ENCODE results near the gene DDX4.

DDX4 gene

DNA sequence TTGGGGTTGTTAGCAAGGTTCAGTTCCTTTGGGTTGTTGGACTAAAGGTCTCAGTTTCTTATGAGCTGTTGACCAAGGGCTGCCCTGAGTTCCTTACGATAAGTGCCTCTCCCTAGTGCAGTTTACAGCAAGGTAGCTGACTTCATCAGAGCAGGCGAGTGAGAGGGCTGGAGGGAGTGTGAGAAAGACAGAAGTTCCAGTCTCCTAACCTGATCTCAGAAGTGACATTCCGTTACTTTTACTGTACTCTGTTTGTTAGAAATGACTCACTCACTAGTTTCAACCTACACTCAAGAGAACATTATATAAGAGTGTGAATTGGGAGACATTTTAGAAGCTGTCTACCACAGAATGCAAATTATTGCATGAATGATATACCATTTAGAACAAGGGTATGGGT lies 92.1 kb downstream of the DDX4 start:
- DNase-seq, result no peak

DNA sequence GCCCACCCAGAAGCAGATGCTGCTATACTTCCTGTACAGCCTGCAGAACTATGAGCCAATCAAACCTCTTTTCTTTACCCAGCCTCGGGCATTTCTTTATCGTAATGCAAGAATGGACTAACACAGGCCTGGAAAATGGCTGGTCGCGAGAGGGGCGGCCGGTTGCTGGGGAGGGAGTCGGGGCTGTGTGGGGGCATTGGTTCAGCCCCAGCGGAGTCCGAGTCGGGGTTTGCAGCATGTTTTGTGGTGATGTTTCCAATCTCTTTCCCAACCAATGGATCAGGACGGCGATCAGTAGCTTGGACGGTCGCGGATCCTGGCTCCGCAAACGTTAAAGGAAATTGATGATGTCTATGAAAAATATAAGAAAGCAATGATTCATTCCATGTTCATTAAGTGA lies 94.6 kb downstream of the DDX4 start:
- DNase-seq, result no peak

GRCh38 chr5:55836191-55836590 lies 98.3 kb downstream of the DDX4 start:
- DNase-seq, result no peak

DNA sequence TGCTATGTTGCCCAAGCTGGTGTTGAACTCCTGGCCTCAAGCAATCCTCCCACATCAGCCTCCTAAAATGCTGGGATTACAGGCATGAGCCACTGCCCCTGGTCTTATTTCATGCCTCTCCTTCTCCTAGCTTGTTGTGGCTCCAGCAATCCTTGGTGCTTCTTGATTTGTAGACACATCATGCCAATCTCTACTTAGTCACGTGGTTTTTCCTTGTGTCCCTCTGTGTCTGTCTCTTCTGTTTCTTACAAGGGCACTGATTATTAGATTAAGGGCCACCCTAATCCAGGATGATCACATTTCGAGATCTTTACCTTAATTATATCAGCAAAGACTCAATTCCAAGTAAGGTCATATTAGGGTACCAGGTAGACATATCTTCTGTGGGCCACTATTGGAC lies 104.1 kb downstream of the DDX4 start:
- DNase-seq, result no peak

GRCh38 chr5:55847837-55848236 lies 110.0 kb downstream of the DDX4 start:
- no peak for DNase-seq

DNA sequence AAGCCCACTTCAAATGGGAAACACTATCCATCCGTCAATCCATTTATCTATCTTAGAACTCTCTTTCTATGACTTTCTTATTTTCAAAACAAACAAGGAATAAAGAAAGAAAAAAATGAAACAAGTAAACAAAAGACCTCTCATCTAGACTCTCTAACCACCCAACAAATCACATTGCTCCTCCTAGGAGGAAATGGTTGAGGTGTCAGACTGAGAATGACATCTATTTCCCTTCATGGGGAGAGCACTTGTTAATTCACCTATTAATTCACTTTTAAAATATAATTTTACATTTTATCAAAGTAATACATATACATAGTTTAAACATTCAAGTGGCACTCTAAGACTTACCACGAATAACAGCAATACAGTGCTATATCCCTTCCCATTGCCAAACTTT lies 110.9 kb downstream of the DDX4 start:
- no peak for DNase-seq

DNA sequence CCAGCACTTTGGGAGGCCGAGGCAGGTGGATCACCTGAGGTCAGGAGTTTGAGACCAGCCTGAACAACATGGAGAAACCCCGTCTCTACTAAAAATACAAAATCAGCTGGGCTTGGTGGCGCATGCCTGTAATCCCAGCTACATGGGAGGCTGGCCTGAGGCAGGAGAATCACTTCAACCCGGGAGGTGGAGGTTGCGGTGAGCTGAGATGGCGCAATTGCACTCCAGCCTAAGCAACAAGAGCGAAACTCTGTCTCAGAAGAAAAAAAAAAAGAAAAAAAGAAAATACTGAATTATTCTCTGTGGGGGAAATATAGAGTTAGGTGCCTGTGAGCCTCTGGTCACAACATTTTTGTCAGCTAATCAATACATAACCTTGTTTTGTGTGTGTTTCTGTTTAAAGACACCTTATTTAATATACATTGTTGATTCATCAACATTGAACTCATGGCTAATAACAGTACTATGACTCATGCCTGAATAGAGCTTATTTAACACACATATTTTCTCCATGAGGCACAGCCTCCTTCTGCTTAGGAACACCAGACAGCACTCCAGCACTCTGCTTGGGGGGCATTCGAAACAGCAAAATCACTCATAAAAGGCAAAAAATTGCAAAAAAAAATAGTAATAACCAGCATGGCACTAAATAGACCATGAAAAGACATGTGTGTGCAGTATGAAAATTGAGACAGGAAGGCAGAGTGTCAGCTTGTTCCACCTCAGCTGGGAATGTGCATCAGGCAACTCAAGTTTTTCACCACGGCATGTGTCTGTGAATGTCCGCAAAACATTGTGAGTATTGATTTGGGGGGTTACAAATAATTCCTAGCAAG lies 113.2 kb downstream of the DDX4 start, which contains the start of gene IL31RA:
Gene IL31RA, plus strand, starts transcription at position 519 of the 836 bp plus-strand sequence. Its CDS starts 214 bp downstream, at position 733.
- no peak for DNase-seq

- DNase-seq, result no peak
These were observed 113.8 kb downstream of the DDX4 start for GRCh38 chr5:55851675-55851979.

DNA sequence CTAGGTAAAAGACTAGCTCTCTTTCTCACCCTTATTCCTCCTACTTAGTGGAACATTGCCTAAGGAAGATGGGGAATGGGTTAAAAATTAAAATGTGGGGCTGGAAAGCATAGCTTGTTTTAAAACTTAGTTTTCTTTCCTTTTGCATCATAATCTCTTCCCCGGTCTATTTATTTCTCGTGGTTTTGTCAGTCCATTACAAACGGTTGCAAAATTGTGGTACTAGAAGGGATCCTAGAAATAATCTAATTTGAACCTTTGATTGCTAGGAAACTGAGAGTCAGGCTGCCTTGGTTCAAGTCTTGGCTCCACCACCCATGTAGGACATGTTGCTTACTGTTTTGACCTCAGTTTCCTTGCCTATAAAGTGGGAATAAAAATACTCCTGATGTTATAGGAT lies 114.6 kb downstream of the DDX4 start:
- no peak for DNase-seq

DNA sequence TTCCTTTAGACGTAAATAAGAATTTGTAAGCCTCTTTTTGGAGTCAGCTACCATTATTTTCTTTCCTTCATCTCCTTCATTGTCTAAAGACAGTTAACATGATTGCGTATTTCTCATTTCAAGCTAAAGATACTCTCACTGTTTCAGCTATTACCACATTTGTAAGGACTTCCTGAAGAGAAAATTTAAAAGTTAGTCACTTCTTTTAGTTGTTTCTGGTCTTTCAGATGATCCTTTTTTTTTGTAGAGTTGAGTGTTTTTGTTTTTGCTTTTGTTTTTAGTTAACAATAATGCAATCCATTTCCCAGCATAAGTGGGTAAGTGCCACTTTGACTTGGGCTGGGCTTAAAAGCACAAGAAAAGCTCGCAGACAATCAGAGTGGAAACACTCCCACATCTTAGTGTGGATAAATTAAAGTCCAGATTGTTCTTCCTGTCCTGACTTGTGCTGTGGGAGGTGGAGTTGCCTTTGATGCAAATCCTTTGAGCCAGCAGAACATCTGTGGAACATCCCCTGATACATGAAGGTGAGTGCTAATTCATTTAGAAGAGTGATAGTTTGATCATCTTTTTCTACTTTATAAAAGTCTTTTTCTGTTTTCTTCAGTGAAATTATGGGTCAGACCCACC lies 115.3 kb downstream of the DDX4 start:
- DNase-seq, result no peak

- no peak for DNase-seq
These were observed 116.0 kb downstream of the DDX4 start for GRCh38 chr5:55853818-55854217.

DNA sequence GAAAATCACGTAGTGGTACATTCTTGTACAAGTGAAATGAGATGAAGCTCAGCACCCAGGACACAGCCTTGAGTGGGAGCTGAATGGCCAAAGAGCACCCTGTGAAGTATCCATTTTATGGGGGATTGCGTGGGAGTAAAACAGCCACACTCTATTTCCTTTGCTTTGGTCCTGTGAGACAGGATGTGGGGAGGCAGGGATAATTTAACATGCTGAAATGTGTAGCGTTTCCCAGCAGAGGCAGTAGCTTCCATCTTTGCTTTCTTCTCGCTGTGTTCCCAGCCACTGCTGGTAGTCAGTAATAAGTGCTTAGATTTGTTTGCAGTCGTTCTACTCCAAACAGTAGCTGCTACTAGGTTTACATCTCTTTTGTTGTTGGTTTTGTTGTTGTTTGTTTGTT lies 117.6 kb downstream of the DDX4 start:
- no peak for DNase-seq

DNA sequence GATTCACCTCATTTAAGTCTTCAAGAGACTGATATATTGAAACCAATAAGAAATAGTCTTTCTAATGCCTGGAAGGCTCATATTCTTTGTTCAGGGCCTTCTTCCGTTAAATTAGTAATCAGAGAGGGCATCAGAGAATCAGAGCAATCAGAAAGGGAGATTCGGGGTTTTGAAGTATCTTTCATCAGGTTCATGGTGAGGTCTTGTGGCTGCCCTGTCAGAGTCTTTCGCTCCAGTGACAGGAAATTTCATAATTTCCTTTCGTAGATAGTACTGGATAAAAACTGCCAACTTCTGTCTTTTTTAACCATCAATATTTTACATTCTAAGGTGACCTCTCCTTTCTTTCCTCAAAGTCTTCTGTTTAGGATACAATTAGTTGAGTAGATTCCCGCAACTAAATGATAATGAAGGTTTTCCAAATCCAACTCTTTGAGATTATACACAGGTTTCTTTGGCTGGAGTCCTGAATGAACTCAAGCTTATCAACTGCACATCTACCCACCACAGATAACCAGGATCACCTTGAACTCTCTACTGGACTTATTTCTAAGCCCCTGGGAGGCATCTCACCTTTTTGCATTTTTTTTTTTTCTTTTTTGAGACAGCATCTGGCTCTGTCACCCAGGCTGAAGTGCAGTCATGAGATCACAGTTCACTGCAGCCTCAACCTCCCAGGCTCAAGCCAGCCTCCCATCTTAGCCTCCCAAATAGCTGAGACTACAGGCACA lies 118.8 kb downstream of the DDX4 start:
- DNase-seq, result no peak

DNA sequence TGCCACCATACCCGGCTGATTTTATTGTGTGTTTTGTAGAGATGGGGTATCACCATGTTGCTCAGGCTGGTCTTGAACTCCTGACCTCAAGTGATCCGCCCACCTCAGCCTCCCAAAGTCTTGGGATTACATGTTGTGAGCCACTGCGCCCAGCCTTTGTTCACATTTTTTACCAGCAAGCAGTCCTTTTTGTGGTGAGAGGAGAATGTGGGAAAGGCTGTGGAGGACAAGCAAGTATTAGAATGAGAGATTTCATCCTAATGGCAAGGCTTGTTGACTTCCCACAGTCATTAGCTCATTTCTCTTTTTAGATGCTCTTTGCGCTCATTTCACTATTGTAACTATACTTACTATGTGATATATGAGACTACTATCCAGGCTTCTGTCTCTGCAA lies 119.4 kb downstream of the DDX4 start:
- no peak for DNase-seq

DNA sequence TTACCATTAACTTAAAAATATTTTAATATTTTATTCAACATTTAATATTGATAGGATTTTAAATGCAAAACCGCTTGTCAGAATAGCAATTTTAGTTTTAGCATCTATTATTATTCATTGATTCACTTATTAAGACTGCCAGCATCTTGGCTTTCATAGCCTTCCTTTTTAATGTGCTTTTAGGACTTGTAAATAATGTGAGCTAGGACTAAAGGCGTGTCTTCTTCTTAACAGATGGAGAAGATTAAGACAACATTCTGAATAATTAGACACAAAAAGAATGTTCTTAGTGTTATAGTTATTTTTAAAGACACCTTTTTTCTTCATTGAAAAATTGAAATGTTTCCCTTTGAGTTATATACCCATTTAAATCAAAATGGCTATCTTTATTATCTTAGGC lies 120.2 kb downstream of the DDX4 start:
- no peak for DNase-seq

GRCh38 chr5:55860288-55860687 lies 122.4 kb downstream of the DDX4 start:
- DNase-seq, result no peak

GRCh38 chr5:55860709-55861108 lies 122.8 kb downstream of the DDX4 start:
- DNase-seq, result no peak

DNA sequence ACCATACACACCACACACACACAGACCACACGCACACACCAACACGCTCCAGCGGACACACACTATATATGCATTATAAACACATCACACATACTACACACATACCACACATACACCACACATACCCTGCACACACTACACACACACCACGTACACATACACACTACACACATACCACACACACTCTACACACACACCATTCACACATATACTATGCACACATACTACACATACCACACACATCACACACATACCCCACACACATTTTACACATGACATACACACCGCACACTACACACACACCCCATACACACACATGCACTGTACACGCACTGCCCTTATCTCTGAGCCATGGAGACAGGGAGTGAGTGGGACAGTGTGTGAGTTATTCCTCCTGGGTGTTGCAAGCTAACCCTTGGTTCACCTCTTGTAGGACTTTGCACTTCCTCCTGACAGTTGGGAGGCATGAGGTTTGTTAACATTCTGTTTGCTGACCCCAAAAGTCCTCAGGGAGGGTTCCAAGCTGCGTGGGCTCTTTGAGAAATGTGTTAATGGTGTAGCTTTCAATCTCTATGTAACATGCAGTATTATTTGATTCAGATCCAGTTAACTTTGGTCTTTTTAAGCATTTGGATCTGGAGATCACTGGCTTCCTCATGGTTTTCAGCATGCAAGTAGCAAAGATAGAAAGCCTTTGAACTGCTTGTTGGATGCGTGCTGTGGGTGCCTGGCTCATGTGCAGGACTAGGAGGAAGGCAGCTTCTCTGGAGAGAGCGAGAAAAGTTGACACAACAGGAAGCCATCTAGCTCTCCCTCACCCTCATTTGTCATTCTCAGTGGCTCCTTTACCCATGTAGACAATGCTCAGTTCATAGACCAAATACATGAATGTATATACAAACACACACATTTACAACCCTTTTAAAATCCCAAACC lies 127.0 kb downstream of the DDX4 start:
- no peak for DNase-seq

GRCh38 chr5:55865831-55866230 lies 128.0 kb downstream of the DDX4 start:
- DNase-seq, result no peak

GRCh38 chr5:55866485-55866884 lies 128.6 kb downstream of the DDX4 start:
- DNase-seq, result no peak
